GM23338 (cell line): ENCODE results near the gene GADL1. TPM values are rescaled to one million over a fixed set of nuclear protein-coding genes. Genes with fewer than 3 reads are reported as not detected.

ENCODE experiments used
- ATAC-seq: fragments of 200-7000 bp; cut with Tn5 transposase; 3 replicates; pipeline ENCODE4 v1.9.1; 2020
- DNase-seq: peaks from one replicate; pipeline ENCODE4 v3.0.0-alpha.2; 2015; ENCODE audit warnings: low spot score
- H2AFZ ChIP-seq: fragments of 200-600 bp; sonication (generic); 2 replicates; pipeline ENCODE4 v1.8.0; 2016; ENCODE audit warnings: antibody characterized with exemption, mild to moderate bottlenecking, moderate library complexity
- H3F3A ChIP-seq: fragments of 200-600 bp; sonication (generic); replicated peaks from 2 replicates; pipeline ENCODE4 v1.8.0; 2017; ENCODE audit warnings: antibody characterized with exemption, mixed run types, low read depth
- H3K27ac ChIP-seq: fragments of 200-600 bp; sonication (generic); 2 replicates; pipeline ENCODE4 v1.6.1; 2016; ENCODE audit warnings: low read depth
- H3K27me3 ChIP-seq: fragments of 200-600 bp; sonication (generic); 2 replicates; pipeline ENCODE4 v1.8.0; 2016; ENCODE audit warnings: mild to moderate bottlenecking, mixed run types, moderate library complexity; ENCODE audit not compliant: insufficient read depth
- H3K36me3 ChIP-seq: fragments of 200-600 bp; sonication (generic); 2 replicates; pipeline ENCODE4 v1.8.0; 2016; ENCODE audit warnings: mild to moderate bottlenecking; ENCODE audit not compliant: insufficient read depth
- H3K4me1 ChIP-seq: fragments of 200-600 bp; sonication (generic); 2 replicates; pipeline ENCODE4 v1.8.0; 2016; ENCODE audit warnings: mild to moderate bottlenecking, moderate library complexity; ENCODE audit not compliant: insufficient read depth
- H3K4me2 ChIP-seq: fragments of 200-600 bp; sonication (generic); 2 replicates; pipeline ENCODE4 v1.7.1; 2017; ENCODE audit warnings: mixed run types
- H3K4me3 ChIP-seq: fragments of 200-600 bp; sonication (generic); 2 replicates; pipeline ENCODE4 v1.6.1; 2016; ENCODE audit warnings: mixed run types
- H3K79me2 ChIP-seq: fragments of 200-600 bp; sonication (generic); replicated peaks from 2 replicates; pipeline ENCODE4 v1.8.0; 2017; ENCODE audit warnings: mild to moderate bottlenecking; ENCODE audit not compliant: insufficient read depth
- H3K9me2 ChIP-seq: fragments of 200-600 bp; sonication (generic); 2 replicates; pipeline ENCODE4 v1.8.0; 2017; ENCODE audit not compliant: insufficient read depth
- H4K20me1 ChIP-seq: fragments of 200-600 bp; sonication (generic); replicated peaks from 2 replicates; pipeline ENCODE4 v1.8.0; 2017; ENCODE audit warnings: mild to moderate bottlenecking; ENCODE audit not compliant: insufficient read depth
- H3K27ac Mint-ChIP-seq: 2 replicates; pipeline ENCODE4 v1.8.0; 2020; ENCODE audit warnings: inconsistent platforms, mild to moderate bottlenecking, moderate library complexity, mixed read lengths
- H3K27me3 Mint-ChIP-seq: 3 replicates; pipeline ENCODE4 v1.8.0; 2022; ENCODE audit warnings: low read depth, mild to moderate bottlenecking, moderate library complexity, mixed read lengths, inconsistent platforms; ENCODE audit not compliant: insufficient read depth, poor library complexity
- H3K36me3 Mint-ChIP-seq: 3 replicates; pipeline ENCODE4 v1.8.0; 2021; ENCODE audit warnings: low read depth, mild to moderate bottlenecking, inconsistent platforms, moderate library complexity, mixed read lengths
- H3K4me1 Mint-ChIP-seq: 3 replicates; pipeline ENCODE4 v1.8.0; 2020; ENCODE audit warnings: mild to moderate bottlenecking, inconsistent platforms, mixed read lengths
- H3K4me3 Mint-ChIP-seq: 3 replicates; pipeline ENCODE4 v1.8.0; 2021; ENCODE audit warnings: moderate library complexity, mild to moderate bottlenecking, inconsistent platforms, mixed read lengths
- H3K9me3 Mint-ChIP-seq: 3 replicates; pipeline ENCODE4 v1.8.0; 2020; ENCODE audit warnings: moderate library complexity, mild to moderate bottlenecking, inconsistent platforms, mixed read lengths
- CREB1 ChIP-seq: fragments of 250-450 bp; sonication (Bioruptor Pico); IDR thresholded peaks from 2 replicates; pipeline ENCODE4 v1.5.0; 2020; ENCODE audit warnings: low read depth, mild to moderate bottlenecking, moderate library complexity
- EZH2 ChIP-seq: fragments of 200-600 bp; sonication (generic); IDR thresholded peaks from one replicate; pipeline ENCODE4 v1.8.0; 2017; ENCODE audit warnings: antibody characterized with exemption, mild to moderate bottlenecking, low read depth; ENCODE audit not compliant: unreplicated experiment
- EZH2phosphoT487 ChIP-seq: fragments of 200-600 bp; sonication (generic); IDR thresholded peaks from one replicate; pipeline ENCODE4 v1.8.1; 2018; ENCODE audit warnings: antibody characterized with exemption; ENCODE audit not compliant: unreplicated experiment
- JUNB ChIP-seq: IDR thresholded peaks from one replicate; pipeline ENCODE4 v1.6.1; 2016; ENCODE audit warnings: antibody characterized with exemption; ENCODE audit not compliant: unreplicated experiment
- NANOG ChIP-seq: IDR thresholded peaks from 2 replicates; pipeline ENCODE4 v1.6.1; 2016; ENCODE audit warnings: antibody characterized with exemption, borderline replicate concordance
- STAT1 ChIP-seq: IDR thresholded peaks from one replicate; pipeline ENCODE4 v1.6.1; 2016; ENCODE audit warnings: antibody characterized with exemption; ENCODE audit not compliant: unreplicated experiment
- ZNF114 ChIP-seq: fragments of 250-450 bp; sonication (Bioruptor Pico); IDR thresholded peaks from 2 replicates; pipeline ENCODE4 v1.5.0; 2020; ENCODE audit warnings: mild to moderate bottlenecking, moderate library complexity
- ZNF331 ChIP-seq: fragments of 250-450 bp; sonication (Bioruptor Pico); IDR thresholded peaks from 2 replicates; pipeline ENCODE4 v1.5.0; 2020; ENCODE audit warnings: low read depth, mild to moderate bottlenecking, moderate library complexity
- polyA plus RNA-seq: library from polyadenylated mRNA; unstranded; fragments of >200 nt; fragmentation: Nextera tagmentation; extraction: Ambion mirVana; gene quantifications from 2 replicates; pipeline ENCODE4 v1.2.1, GENCODE V29; 2016
- total RNA-seq: library from RNA; depleted of rRNA; stranded (reverse); fragments of >200 nt; shearing (Covaris generic); gene quantifications from 2 replicates; pipeline ENCODE4 v1.2.3, GENCODE V29; 2014
- TF ChIP-seq, protein P1 (sequence below): IDR thresholded peaks from one replicate; pipeline ENCODE4 v1.6.1; 2018; ENCODE audit warnings: antibody characterized with exemption; ENCODE audit not compliant: unreplicated experiment
- TF ChIP-seq, protein P2 (sequence below), 2 experiments: fragments of 200-600 bp in 1 of 2; sonication (generic) in 1 of 2; conservative IDR thresholded peaks; 2 replicates each; pipeline versions ENCODE4 v1.5.1 to v1.6.1; 2016 to 2017; ENCODE audit warnings: antibody characterized with exemption in 2 of 2, low read depth in 2 of 2, mild to moderate bottlenecking in 2 of 2, moderate library complexity in 1 of 2

The GADL1 gene
- total and polyA plus RNA-seq, 2 experiments from 2014 or later = 0.35 to 0.50 TPM

DNA sequence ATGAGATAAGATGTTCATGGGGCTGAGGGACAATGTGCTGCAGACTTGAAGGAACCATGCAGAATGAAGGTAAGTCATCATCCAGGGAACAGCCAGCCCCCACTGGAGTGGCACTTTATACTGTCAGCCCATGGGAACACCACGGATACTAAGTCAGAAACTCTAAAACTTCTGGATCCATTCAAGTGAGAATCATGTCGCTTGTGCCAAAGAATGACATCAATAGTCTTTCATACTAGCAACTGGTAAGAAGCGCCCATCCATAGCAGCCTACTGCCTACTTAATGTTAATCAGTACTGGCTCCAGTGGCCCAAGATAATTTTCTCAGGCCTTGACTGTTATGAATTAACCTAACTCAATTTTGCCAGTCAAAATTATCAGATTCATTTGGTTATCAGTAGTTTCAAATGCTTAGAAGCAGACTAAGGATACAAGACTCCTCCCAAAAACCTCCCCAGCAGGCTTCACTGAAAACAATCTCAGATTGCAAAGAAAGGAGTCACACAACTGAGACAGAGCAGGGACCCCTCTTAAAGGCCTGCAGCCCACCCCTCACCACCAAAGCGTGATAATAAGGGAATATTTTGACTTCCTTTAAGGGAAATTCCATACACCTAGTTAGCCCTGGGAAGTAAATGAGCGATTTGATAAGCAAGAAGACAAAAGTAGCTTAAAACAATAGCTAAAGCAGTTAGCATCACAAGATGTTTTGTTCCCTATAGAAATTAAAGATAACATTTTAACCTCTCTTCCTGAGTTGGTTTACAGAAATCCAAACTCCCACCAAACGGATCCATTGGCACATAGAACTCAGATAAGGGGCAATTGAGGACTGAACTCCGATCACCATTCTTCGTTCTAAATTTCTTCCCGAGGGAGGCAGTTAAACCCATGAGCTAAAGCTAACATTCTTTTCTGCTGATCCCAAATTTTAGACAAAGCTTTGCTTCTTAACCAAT is 189.2 kb downstream of the GADL1 start (continued):
- TF ChIP-seq JUNB = no peak
- no peak for TF ChIP-seq ZNF114 (CRISPR knock-in tag)
- TF ChIP-seq NANOG = no peak
- TF ChIP-seq, protein P1, sequence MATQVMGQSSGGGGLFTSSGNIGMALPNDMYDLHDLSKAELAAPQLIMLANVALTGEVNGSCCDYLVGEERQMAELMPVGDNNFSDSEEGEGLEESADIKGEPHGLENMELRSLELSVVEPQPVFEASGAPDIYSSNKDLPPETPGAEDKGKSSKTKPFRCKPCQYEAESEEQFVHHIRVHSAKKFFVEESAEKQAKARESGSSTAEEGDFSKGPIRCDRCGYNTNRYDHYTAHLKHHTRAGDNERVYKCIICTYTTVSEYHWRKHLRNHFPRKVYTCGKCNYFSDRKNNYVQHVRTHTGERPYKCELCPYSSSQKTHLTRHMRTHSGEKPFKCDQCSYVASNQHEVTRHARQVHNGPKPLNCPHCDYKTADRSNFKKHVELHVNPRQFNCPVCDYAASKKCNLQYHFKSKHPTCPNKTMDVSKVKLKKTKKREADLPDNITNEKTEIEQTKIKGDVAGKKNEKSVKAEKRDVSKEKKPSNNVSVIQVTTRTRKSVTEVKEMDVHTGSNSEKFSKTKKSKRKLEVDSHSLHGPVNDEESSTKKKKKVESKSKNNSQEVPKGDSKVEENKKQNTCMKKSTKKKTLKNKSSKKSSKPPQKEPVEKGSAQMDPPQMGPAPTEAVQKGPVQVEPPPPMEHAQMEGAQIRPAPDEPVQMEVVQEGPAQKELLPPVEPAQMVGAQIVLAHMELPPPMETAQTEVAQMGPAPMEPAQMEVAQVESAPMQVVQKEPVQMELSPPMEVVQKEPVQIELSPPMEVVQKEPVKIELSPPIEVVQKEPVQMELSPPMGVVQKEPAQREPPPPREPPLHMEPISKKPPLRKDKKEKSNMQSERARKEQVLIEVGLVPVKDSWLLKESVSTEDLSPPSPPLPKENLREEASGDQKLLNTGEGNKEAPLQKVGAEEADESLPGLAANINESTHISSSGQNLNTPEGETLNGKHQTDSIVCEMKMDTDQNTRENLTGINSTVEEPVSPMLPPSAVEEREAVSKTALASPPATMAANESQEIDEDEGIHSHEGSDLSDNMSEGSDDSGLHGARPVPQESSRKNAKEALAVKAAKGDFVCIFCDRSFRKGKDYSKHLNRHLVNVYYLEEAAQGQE = no peak
- TF ChIP-seq, protein P2, sequence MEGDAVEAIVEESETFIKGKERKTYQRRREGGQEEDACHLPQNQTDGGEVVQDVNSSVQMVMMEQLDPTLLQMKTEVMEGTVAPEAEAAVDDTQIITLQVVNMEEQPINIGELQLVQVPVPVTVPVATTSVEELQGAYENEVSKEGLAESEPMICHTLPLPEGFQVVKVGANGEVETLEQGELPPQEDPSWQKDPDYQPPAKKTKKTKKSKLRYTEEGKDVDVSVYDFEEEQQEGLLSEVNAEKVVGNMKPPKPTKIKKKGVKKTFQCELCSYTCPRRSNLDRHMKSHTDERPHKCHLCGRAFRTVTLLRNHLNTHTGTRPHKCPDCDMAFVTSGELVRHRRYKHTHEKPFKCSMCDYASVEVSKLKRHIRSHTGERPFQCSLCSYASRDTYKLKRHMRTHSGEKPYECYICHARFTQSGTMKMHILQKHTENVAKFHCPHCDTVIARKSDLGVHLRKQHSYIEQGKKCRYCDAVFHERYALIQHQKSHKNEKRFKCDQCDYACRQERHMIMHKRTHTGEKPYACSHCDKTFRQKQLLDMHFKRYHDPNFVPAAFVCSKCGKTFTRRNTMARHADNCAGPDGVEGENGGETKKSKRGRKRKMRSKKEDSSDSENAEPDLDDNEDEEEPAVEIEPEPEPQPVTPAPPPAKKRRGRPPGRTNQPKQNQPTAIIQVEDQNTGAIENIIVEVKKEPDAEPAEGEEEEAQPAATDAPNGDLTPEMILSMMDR (conservative IDR thresholded peaks at IDR 0.05; ENCODE audit: low read depth in 2 of 2) = no peak
- no peak for TF ChIP-seq EZH2phosphoT487
- TF ChIP-seq EZH2 = no peak
- TF ChIP-seq STAT1 = no peak
- no peak for TF ChIP-seq CREB1

DNA sequence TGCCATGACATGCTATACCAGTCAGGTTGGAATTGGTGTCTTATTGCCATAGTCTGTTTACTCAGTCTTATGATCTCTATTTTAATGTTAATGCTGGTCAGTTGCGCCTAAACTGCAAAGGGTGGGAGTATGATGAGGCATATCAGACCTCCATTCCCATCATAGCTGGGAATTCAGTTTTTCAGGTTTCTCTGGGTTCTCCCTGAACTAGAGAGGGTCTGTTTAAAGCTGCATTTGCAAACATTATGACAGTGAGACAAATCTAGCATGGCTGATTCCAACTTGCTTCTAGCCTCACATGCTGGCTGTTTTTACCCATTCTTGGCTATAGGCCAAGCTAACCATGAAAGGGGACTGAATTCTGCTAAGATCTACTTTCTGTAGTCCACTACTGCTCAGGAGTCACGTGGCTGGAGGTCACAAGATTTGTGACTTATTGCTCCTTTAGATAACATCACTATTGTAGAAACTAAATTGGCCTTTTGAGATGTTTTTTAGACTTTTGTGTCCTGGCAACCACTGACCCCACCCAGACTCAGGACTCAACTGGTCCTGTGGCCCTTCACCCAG is 191.5 kb downstream of the GADL1 start:
- H3K36me3 Mint-ChIP-seq = peaks cover 57% of the 10 kb centered on the region
- no peak for ATAC-seq
- H3K4me1 ChIP-seq = peaks cover 14% of the 10 kb centered on the region
- no peak overlapping the region for H3K4me3 Mint-ChIP-seq
- H3K27ac Mint-ChIP-seq = no peak overlapping the region
- H3K79me2 ChIP-seq = no peaks in the 10 kb centered on the region
- H3K36me3 ChIP-seq = peaks cover 4% of the 10 kb centered on the region
- no peak overlapping the region for H3K27ac ChIP-seq
- peaks cover 53% of the 10 kb centered on the region for H3K9me3 Mint-ChIP-seq
- H2AFZ ChIP-seq = no peak overlapping the region
- H3K4me1 Mint-ChIP-seq = peaks cover 13% of the 10 kb centered on the region
- no peak overlapping the region for H3K4me3 ChIP-seq
- H3K27me3 Mint-ChIP-seq = no peaks in the 10 kb centered on the region
- no peak for DNase-seq
- no peak overlapping the region for H3K4me2 ChIP-seq
- no peaks in the 10 kb centered on the region for H4K20me1 ChIP-seq
- H3K9me2 ChIP-seq = peaks cover 12% of the 10 kb centered on the region; the same call in 1 of the 2 replicates
- no peaks in the 10 kb centered on the region for H3K27me3 ChIP-seq
- no peaks in the 10 kb centered on the region for H3F3A ChIP-seq
- TF ChIP-seq, protein P1 = no peak
- TF ChIP-seq ZNF331 (CRISPR knock-in tag) = no peak
